Upper lobe of right lung (tissue), 1 donor: ENCODE measurements around the gene OIP5. TPM values are rescaled to one million over a fixed set of nuclear protein-coding genes. Genes with fewer than 3 reads are reported as not detected.
A peak's percentile ranks its signal among the peaks of the same experiment; 100 is the strongest.

Experiments
- ATAC-seq: fragments of 200-7000 bp; cut with Tn5 transposase; one replicate; pipeline ENCODE4 v1.9.1; 2020; ENCODE audit warnings: mild to moderate bottlenecking, moderate library complexity
- DNase-seq: peaks from one replicate; pipeline ENCODE4 v3.0.0-alpha.2; 2020
- H3K27ac ChIP-seq: fragments of 200-600 bp; one replicate; pipeline ENCODE4 v1.8.0; 2022
- H3K27me3 ChIP-seq: fragments of 200-600 bp; one replicate; pipeline ENCODE4 v1.8.0; 2022; ENCODE audit warnings: mild to moderate bottlenecking
- H3K36me3 ChIP-seq: fragments of 200-600 bp; one replicate; pipeline ENCODE4 v1.8.0; 2022
- H3K4me1 ChIP-seq: fragments of 200-600 bp; one replicate; pipeline ENCODE4 v1.8.0; 2022
- H3K4me3 ChIP-seq: fragments of 200-600 bp; one replicate; pipeline ENCODE4 v1.8.0; 2022; ENCODE audit warnings: mild to moderate bottlenecking
- H3K9me3 ChIP-seq: fragments of 200-600 bp; one replicate; pipeline ENCODE4 v1.8.0; 2022
- intact Hi-C: fragments of 100-400 bp; cut with DNase I; formaldehyde crosslinking; loops from one replicate; pipeline ENCODE4 v1.11.0; 2022
- total RNA-seq: library from RNA; stranded (reverse); fragmentation: NEBNext Ultra II Directional; extraction: Animal tissue kit (Norgen Biotek cat#: 25700); gene quantifications from one replicate; pipeline ENCODE4 v1.2.1, GENCODE V29; 2021
- TF ChIP-seq, protein P1 (sequence below): fragments of 200-600 bp; IDR thresholded peaks from one replicate; pipeline ENCODE4 v1.8.0; 2022; ENCODE audit warnings: antibody characterized with exemption
- donor health status: DM: no; HTN: yes; CAD: no; lungs with severe emphysema.

The OIP5 gene
- total RNA-seq, 1 donor from 2014 or later: 0.55 TPM

DNA sequence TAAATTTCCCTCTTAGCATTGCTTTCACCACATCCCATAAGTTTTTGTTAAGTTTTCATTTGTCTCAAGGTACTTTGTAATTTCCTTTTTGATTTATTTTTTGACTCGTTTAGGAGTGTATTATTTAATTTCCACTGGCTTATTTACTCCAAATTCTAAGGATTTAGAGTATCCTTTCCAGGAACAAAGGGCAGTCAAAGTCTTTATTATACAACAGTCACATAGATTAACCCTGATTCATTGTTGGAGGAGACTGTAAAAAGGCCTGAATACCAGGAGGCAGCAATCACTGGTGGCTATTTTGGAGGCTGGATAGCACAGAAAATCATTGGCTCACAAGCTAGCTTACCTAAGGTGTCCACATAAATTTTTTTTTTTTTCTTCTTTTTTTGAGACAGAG, 39.9 kb downstream of the OIP5 start:
- DNase-seq: no peak

DNA sequence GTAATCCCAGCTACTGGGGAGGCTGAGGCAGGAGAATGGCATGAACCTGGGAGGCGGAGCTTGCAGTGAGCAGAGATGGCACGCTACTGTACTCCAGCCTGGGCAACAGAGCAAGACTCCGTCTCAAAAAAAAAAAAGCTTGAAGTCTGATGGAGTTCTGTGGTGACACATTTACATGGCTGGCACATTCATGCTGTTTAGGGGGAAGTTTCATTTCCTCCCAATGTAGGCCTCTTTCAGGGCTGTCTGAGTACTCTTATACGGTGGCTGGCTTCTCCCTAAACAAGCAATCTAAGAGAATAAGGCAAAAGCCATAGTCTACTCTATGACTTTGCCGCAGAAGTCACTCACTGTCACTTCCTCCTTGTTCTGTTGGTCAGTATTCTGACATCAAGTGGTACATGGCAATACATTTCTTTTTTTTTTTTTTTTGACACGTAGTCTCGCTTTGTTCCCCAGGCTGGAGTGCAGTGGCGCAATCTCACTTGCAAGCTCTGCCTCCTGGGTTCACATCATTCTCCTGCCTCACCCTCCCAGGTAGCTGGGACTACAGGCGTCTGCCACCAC, 41.2 kb downstream of the OIP5 start:
- H3K27ac ChIP-seq: no peak overlapping the region
- TF ChIP-seq, protein P1, sequence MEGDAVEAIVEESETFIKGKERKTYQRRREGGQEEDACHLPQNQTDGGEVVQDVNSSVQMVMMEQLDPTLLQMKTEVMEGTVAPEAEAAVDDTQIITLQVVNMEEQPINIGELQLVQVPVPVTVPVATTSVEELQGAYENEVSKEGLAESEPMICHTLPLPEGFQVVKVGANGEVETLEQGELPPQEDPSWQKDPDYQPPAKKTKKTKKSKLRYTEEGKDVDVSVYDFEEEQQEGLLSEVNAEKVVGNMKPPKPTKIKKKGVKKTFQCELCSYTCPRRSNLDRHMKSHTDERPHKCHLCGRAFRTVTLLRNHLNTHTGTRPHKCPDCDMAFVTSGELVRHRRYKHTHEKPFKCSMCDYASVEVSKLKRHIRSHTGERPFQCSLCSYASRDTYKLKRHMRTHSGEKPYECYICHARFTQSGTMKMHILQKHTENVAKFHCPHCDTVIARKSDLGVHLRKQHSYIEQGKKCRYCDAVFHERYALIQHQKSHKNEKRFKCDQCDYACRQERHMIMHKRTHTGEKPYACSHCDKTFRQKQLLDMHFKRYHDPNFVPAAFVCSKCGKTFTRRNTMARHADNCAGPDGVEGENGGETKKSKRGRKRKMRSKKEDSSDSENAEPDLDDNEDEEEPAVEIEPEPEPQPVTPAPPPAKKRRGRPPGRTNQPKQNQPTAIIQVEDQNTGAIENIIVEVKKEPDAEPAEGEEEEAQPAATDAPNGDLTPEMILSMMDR: no peak
- no peaks in the 10 kb centered on the region for H3K27me3 ChIP-seq
- H3K9me3 ChIP-seq: no peaks in the 10 kb centered on the region
- ATAC-seq: peak; percentile 89
- H3K36me3 ChIP-seq: peaks cover 74% of the 10 kb centered on the region
- H3K4me3 ChIP-seq: no peak overlapping the region
- intact Hi-C loops: no loop called here
- peaks cover 20% of the 10 kb centered on the region for H3K4me1 ChIP-seq
- DNase-seq: peak; percentile 67

More for the DNA sequence above, 39.9 kb downstream of the OIP5 start:
- H3K9me3 ChIP-seq: no peaks in the 10 kb centered on the region
- H3K36me3 ChIP-seq: peaks cover 70% of the 10 kb centered on the region
- H3K27ac ChIP-seq: no peak overlapping the region
- H3K4me3 ChIP-seq: no peak overlapping the region
- no peak for ATAC-seq
- H3K4me1 ChIP-seq: peaks cover 8% of the 10 kb centered on the region
- intact Hi-C loops: no loop called here
- H3K27me3 ChIP-seq: no peaks in the 10 kb centered on the region
- TF ChIP-seq, protein P1: no peak

DNA sequence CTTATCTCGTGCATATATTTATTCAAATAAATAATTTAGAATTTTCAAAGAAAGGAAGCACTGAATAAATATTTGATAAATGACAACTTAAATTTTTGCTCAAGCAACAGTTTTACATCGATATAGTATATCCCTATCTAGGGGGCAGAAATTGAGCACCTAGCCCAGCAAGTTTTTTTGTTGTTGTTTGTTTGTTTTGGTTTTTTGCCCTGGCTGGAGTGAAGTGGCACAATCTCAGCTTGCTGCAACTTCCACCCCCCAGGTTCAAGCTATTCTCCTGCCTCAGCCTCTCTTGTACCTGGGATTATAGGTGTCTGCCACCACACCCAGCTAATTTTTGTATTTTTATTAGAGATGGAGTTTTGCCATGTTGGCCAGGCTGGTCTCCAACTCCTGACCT, 42.4 kb downstream of the OIP5 start:
- TF ChIP-seq, protein P1: no peak
- no peak overlapping the region for H3K4me3 ChIP-seq
- peaks cover 81% of the 10 kb centered on the region for H3K36me3 ChIP-seq
- H3K4me1 ChIP-seq: peaks cover 30% of the 10 kb centered on the region
- no peaks in the 10 kb centered on the region for H3K27me3 ChIP-seq
- H3K27ac ChIP-seq: no peak overlapping the region
- ATAC-seq: no peak
- intact Hi-C loops: no loop called here
- H3K9me3 ChIP-seq: no peaks in the 10 kb centered on the region
- DNase-seq: no peak

DNA sequence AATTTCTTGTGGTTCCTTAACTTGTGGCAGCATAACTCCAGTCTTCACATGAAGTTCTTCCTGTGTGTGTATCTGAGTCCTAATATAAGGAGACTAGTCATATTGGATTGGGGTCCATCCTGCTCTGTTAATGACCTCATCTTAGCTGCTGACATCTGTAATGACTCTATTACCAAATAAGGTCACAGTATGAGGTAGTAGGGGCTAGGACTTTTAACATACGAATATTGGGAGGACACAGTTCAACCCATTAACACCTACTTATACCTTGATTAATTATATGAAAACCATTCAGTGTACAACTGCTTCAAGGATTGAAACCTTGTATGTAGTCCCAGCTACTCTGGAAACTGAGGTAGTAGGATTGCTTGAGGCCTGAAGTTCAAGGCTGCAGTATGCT, 43.9 kb downstream of the OIP5 start:
- DNase-seq: no peak
- Histone ChIP-seq H3K36me3 (peaks cover 70% of the 10 kb centered on the region), H3K27me3 (no peaks in the 10 kb centered on the region), H3K9me3 (no peaks in the 10 kb centered on the region), H3K27ac (no peak overlapping the region), H3K4me3 (no peak overlapping the region), H3K4me1 (peaks cover 30% of the 10 kb centered on the region)
- intact Hi-C loops: no loop called here
- no peak for ATAC-seq
- TF ChIP-seq, protein P1: no peak

DNA sequence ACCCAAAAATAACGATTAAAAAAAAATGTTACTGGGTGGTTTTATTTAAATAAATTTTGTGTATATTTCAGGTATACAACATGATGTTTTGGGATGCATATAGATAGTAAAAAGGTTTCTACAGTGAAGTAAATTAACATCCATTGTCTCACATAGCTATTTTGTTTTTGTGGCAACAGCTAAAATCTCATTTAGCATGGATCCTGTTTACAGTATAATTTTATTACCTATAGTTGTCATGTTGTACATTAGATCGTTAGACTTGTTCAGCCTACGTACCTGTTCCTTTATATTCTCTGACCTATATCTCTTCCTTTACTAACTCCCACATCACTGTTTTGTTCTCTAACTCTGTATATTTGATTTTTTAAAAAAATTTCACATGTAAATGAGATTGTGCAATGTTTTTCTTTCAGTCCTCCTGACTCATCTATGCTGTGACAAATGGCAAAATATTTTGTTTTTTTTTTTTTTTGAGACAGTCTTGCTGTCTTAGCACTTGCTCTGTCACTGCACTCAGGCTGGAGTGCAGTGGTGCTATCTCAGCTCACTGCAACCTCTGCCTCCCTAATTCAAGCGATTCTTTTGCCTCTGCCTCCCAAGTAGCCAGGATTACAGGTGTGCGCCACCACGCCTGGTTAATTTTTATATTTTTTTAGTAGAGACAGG, 45.6 kb downstream of the OIP5 start:
- peaks cover 34% of the 10 kb centered on the region for H3K4me1 ChIP-seq
- no peaks in the 10 kb centered on the region for H3K27me3 ChIP-seq
- DNase-seq (no peak), ATAC-seq (no peak)
- TF ChIP-seq, protein P1: no peak
- H3K4me3 ChIP-seq: no peak overlapping the region
- intact Hi-C loops: no loop called here
- peaks cover 54% of the 10 kb centered on the region for H3K36me3 ChIP-seq
- no peaks in the 10 kb centered on the region for H3K9me3 ChIP-seq
- H3K27ac ChIP-seq: no peak overlapping the region
